ENCODE results near the gene PLOD3.
"Not testable (repeated sequence)": the region's sequence is repeated elsewhere in the genome, so short reads cannot be mapped to it uniquely, and the experiment has no call there.

The PLOD3 gene

GRCh38 chr7:101211501-101211900, 5.9 kb downstream of the PLOD3 start:
- DNase-seq, result no peak

- DNase-seq, result no peak
These were observed 7.2 kb downstream of the PLOD3 start for GRCh38 chr7:101210143-101210542.

DNA sequence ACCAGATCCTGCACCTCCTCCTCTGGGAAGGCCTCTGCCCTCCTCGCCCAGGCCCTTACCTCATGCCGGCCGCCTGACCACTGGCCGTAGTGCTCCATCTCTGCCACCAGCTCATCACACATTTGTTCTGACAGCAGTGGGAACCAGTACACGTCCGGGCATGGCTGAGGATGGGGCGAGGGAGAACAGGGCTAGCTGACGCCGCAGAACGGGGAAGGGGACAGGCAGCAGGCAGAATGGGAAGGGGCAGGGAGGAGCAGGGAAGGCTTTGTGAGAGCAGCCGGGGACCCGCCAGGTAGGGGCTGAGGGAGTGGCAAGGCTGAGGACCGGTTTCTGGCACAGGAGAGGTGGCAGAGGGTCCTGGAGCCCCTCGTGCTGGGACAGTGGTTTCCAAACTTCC, 8.6 kb downstream of the PLOD3 start:
- DNase-seq, result no peak

GRCh38 chr7:101207459-101207858, 9.9 kb downstream of the PLOD3 start:
- no peak for DNase-seq

- DNase-seq, result no peak
These were observed 10.7 kb downstream of the PLOD3 start for GRCh38 chr7:101206665-101207042.

GRCh38 chr7:101205901-101206664, 11.3 kb downstream of the PLOD3 start:
- DNase-seq, result no peak

DNA sequence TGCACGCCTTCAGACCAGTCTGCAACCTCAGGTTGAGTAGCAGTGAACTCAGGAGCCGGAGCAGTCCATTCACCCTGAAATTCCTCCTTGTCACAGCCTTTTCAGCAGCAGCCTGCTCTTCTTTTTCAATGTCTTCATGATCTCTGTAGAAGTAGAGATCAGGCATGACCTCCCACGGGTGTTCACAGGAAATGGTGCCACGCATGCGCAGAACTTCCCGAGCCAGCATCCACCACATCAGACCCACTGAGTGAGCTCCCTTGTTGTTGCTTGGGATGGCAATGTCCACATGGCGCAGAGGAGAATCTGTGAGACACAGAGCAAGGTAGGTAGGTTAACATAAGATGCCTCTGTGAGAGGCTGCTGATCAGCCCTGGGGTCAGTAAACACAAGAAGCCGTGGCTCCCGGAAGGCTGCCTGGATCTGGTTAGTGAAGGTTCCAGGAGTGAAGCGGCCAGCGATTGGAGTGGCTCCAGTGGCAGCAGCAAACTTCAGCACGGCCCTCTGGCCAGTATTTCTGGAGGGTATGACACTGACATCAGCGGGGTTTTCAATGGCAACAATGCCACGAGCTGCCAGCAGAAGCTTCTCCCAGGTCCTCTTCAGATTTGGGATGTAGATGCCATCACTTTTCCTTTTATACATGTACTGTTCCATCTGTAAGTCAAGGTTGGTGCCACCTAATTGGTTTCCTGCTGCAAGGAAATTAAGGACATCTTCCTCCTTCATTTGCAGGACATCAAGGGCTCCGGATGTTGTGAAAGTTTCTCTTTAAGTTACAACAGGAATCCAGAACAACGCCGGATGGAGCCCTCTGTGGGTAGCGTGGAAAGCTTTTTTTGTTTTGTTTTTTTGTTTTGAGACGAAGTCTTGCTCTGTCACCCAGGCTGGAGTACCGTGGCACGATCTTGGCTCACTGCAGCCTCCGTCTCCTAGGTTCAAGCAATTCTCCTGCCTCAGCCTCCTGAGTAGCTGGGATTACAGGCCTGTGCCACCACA, 13.3 kb downstream of the PLOD3 start:
- DNase-seq, result not testable (repeated sequence)

- no peak for DNase-seq
These were observed 14.8 kb downstream of the PLOD3 start for GRCh38 chr7:101202603-101202918.

DNA sequence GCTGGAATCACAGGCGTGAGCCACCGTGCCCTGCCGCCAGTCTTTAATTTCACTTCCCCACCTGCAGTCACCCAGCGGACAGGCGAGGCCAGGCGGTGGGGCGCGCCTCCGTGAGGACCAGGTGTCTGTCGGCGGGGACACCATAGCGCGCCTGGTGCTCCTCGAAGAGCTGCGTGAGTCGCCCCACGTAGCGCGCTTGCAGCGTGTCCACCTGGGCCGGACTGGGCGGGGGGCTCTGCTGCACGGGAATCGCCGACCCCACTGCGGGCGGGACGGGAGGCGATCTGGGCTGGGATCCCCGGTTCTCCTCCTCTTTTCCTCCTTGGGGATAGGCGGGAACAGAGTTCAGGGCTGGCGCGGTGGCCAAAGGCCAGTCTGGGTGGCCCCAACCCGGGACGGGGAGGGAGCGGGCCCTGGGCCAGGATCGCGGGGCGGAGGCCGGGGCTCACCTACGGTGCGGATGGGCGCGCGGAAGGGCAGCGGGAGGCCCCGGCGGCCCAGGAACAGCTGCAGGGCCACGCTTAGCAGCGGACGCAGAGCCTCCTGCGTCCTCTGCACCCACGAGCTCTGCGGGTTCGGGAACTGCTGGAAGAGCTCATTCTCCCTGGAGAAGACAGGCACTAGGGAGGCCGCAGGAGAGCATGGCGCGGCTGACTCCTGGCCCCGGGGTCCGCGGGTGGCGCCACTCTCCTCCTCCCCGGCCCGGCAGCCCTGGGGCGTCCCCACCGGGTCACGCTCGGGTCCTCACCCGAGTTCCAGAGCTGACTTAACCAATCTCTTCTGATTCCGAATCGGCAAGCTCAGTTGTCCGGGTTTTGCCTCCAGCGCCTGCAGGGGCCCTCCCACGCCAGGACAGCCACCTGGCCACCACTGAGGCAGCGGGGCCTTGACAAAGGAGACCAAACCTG, 15.4 kb downstream of the PLOD3 start:
- no peak for DNase-seq

DNA sequence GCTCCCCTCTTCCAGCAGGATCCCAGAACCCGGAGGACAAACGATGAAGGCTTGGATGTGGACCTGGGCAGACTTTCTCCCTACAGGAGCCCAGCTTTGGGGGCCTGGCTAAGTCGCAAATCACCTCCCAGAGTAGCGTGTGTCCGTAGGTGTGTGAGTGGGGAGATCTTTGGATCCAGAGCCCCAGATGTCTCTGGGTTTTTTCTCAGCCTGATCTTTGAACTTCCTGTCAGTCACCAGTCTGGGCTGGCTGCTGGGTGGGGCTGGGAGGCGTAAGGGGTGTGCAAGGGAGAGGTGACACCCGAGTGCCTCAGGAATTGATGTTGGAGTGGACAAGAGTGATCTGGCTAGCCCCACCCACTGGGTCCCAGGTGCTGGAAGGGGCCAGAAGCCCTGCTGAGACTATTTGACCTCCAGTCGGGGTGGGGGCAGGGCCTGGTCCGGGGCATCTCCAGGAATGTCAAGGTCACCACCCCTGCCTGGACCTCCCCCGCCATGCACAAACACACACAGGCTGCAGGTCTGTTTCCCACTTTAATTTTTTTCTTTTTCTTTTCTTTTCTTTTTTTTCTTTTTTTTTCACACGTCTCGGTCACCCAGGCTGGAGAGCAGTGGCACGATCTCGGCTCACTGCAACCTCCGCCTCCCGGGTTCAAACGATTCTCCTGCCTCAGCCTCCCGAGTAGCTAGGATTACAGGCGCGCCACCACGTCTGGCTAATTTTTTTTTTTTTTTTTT, 16.4 kb downstream of the PLOD3 start, which contains the start of gene MOGAT3:
Gene MOGAT3 (minus strand): TSS at position 175 of the 738 bp plus-strand sequence. CDS start 182 bp downstream, outside the sequence.
- DNase-seq, result no peak

- DNase-seq, result no peak
These were observed 16.9 kb downstream of the PLOD3 start for GRCh38 chr7:101200504-101200861.

DNA sequence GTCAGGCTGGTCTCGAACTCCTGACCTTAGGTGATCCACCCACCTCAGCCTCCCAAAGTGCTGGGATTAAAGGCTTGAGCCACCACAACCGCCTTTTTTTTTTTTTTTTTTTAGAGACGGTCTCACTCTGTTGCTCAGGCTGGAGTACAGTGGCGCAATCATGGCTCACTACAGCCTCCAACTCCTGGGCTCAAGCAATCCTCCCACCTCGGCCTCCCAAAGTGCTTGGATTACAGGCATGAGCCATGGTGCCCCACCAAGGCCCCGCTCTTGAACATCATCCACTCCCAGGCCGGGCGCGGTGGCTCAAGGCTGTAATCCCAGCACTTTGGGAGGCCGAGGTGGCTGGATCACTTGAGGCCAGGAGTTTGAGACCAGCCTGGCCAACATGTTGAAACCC, 17.9 kb downstream of the PLOD3 start:
- DNase-seq, result not testable (repeated sequence)

DNA sequence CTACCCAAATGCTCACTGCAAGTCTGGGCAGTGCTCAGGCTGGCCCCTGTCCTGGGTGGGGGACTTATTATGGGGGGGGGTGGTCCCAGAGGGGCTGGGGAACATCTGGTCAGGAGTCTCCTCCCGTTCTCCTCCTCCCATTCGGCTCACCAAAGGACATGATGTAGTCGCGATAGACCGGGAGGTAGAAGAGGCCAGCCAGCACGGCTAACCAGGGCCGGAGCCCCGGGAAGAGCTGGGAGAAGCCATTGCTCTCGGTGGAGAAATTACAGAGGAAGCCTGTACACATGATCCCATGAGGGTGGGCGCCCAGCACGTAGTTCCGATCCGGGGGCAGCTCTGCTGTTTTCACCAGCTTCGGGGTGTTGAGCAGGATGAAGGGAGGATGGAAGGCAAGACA, 18.9 kb downstream of the PLOD3 start:
- no peak for DNase-seq

- DNase-seq, result no peak
These were observed 19.4 kb downstream of the PLOD3 start for GRCh38 chr7:101197991-101198390.

DNA sequence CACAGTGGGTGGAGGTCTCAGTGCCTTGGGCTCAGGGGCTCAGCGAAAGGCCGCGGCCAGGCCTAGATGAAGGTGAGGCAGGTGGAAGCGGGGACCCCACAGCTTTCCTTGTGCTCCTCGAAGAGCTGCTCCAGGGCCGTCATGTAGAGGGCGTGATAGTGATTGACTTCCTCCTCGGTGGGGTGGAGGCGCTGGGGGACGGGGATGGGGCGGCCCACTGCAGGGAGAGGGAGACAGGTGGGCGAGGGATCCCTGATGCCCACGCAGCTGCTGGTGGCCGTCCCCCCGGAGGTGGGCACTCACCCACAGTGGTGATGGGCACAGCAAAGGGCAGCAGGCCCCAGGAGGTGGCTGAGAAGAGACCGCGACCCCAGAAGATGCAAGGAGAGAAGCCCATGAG, 21.5 kb downstream of the PLOD3 start:
- no peak for DNase-seq

DNA sequence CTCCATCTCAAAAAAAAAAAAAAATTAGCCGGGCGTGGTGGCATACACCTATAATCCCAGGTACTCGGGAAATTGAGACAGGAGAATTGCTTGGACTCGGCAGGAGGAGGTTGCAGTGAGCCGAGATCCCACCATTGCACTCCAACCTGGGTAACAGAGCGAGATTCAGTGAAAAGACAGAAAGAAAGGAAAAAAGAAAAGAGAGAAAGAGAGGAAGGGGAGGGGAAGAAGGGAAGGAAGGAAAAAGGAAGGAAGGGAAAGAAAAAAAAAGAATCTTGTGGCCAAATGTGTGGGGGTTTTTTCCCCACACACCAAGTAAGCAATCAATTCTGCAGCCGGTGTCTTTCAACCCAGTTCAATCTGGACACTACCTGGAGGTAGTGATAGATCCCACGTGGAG, 28.3 kb downstream of the PLOD3 start:
- DNase-seq, result no peak

DNA sequence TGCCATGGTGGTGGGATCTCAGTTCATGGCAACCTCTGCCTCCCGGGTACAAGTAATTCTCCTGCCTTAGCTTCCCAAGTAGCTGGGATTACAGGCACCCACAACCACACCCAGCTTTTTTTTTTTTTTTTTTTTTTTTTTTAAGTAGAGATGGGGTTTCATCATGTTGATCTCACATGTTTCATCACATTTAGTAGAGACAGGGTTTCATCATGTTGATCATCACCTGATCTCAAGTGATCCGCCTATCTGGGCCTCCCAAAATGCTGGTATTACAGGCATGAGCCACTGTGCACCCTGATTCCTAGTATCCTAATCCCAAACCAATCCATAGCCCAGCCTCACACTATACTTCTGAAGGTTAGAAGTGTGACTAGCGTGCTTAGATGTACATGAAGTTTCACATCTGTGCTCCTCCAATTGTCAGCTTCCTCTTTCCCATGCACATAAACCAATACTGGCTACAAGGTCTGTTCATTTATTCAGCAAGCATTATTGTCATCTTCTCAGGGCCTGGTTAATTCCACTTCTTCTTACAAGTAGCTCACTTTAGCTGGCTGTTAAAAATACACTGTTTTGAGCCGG, 30.4 kb downstream of the PLOD3 start:
- DNase-seq, result no peak

DNA sequence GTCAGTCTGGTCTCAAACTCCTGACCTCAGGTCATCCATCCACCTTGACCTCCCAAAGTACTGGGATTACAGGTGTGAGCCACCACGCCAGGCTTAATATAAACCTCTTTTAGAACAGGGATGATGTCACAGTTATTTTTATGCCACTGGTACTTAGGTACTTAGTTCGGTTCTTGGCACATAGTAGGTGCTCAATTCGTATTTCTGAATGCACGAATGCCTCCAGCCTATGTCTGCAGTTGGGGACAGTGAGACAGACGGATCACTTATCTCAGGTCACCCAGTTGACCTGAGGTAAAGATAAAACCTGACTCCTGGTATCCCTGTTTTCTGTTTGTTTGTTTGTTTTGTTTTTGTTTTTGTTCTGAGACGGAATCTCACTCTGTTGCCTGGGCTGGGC, 31.2 kb downstream of the PLOD3 start:
- DNase-seq, result no peak

- no peak for DNase-seq
These were observed 32.0 kb downstream of the PLOD3 start for GRCh38 chr7:101185258-101185839.

GRCh38 chr7:101180130-101180755, 37.1 kb downstream of the PLOD3 start, which contains the start of gene NAT16:
Gene NAT16, minus strand, starts transcription at chr7:101180293. Its CDS starts 5,486 bp downstream, at chr7:101174807.
- DNase-seq, result no peak

GRCh38 chr7:101179713-101180112, 37.7 kb downstream of the PLOD3 start:
- DNase-seq, result no peak
